Measurements from ENCODE around the gene GPHN. TPM values are rescaled to one million over a fixed set of nuclear protein-coding genes. Genes with fewer than 3 reads are reported as not detected.
A peak's percentile ranks its signal among the peaks of the same experiment; 100 is the strongest.

GPHN gene
- total RNA-seq, 1 donor from 2014 or later: 33.4 TPM

DNA sequence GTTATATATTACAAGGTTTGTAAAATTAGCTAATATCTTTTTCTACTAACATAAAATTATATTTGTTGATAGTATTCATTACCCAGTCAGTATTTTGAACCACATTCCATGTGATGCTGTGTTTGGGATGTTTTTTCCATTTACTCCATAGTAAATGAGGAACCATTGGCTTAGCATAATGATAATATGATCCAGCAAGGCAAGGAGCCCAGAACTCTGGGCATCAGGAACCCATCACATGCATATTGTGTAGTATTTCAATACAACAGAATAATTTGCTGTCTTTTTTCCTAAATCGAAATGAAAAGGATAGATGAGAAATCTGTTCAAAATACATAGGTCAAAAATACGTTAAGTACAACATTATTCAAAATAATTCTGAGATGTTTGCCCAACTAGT lies 632.6 kb downstream of the GPHN start:
- peaks cover 24% of the 10 kb centered on the region for H3K36me3 ChIP-seq
- TF ChIP-seq, protein P1, sequence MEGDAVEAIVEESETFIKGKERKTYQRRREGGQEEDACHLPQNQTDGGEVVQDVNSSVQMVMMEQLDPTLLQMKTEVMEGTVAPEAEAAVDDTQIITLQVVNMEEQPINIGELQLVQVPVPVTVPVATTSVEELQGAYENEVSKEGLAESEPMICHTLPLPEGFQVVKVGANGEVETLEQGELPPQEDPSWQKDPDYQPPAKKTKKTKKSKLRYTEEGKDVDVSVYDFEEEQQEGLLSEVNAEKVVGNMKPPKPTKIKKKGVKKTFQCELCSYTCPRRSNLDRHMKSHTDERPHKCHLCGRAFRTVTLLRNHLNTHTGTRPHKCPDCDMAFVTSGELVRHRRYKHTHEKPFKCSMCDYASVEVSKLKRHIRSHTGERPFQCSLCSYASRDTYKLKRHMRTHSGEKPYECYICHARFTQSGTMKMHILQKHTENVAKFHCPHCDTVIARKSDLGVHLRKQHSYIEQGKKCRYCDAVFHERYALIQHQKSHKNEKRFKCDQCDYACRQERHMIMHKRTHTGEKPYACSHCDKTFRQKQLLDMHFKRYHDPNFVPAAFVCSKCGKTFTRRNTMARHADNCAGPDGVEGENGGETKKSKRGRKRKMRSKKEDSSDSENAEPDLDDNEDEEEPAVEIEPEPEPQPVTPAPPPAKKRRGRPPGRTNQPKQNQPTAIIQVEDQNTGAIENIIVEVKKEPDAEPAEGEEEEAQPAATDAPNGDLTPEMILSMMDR (IDR thresholded peaks at IDR 0.05; ENCODE audit: borderline replicate concordance): no peak
- no peaks in the 10 kb centered on the region for H3K27me3 ChIP-seq (ENCODE audit: low read depth)
- DNase-seq: no peak
- H3K4me3 ChIP-seq: no peak overlapping the region
- H3K4me1 ChIP-seq: no peaks in the 10 kb centered on the region
- H3K9me3 ChIP-seq (replicated peaks): no peaks in the 10 kb centered on the region
- intact Hi-C loops (cut with micrococcal nuclease): no loop called here
- H3K27ac ChIP-seq (replicated peaks): no peak overlapping the region

DNA sequence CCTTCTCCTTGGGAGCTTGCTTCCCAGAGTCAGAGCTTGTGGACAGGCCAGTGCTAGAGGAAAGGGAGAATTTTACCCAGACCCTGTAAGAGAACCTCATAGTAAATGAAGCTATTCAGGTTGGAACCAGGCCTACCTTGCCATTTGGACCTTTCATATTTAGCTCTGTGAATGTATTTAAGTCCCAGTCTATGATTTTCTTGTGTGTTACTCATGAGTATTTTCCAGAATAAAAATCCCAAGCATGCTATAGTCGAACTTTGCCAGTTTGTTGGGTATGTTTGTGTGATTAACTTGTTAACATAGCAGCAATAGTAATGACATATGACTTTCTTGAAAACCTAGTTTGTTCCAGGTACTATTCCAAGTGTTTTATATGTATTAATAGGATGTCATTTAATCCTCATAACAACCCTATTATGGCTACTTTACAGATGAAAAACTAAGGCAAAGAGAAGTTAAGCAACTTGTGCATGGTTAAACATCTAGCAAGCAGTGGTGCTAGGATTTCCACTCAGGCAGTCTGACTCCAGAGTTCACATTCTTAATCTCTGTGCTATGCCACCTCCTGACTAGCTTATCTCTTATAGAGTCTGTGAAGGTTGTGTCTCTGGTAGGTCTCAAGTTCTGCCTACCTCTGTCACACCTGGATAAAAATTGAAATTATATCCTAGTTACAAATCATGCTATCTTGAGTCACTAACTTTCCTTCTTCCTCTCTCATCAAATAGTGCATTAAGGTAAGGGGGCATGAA lies 633.4 kb downstream of the GPHN start:
- Histone ChIP-seq H3K27ac (replicated peaks) (no peak overlapping the region), H3K36me3 (peaks cover 27% of the 10 kb centered on the region), H3K4me1 (no peaks in the 10 kb centered on the region), H3K27me3 (ENCODE audit: low read depth) (no peaks in the 10 kb centered on the region), H3K9me3 (replicated peaks) (no peaks in the 10 kb centered on the region), H3K4me3 (no peak overlapping the region)
- TF ChIP-seq, protein P1 (IDR thresholded peaks at IDR 0.05; ENCODE audit: borderline replicate concordance): no peak
- DNase-seq: no peak
- intact Hi-C loops (cut with micrococcal nuclease): no loop called here

DNA sequence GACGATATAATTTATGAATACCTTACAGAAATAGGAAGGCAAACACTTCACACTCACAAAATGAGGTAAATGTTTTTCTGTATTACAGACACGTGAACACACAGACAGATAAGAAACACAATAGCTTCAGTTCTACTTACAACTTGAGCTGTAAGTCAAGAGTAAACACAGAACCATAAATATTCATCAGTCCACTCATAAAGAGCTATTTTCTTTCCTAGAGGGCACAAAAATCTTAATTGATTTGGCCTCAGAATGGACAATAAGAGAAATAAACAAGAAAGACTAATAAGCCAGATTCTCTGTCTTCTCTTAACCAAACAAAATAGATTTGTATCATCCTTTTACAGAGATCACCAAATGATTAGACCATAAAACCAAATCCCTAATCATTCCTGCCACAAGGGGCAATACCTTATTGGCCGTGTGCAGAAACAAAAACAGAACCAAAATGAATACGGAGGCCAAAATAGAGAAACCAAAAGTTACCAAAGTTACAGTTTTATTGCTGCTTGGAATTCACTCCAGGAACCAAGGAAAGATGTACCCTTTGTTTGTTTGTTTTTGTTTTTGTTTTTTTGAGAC lies 643.2 kb downstream of the GPHN start:
- no peak overlapping the region for H3K27ac ChIP-seq (replicated peaks)
- no peak overlapping the region for H3K4me3 ChIP-seq
- no peaks in the 10 kb centered on the region for H3K4me1 ChIP-seq
- H3K36me3 ChIP-seq: no peaks in the 10 kb centered on the region
- TF ChIP-seq, protein P1 (IDR thresholded peaks at IDR 0.05; ENCODE audit: borderline replicate concordance): peak; percentile 18
- intact Hi-C loops (cut with micrococcal nuclease): no loop called here
- no peaks in the 10 kb centered on the region for H3K9me3 ChIP-seq (replicated peaks)
- no peak for DNase-seq
- H3K27me3 ChIP-seq (ENCODE audit: low read depth): no peaks in the 10 kb centered on the region

DNA sequence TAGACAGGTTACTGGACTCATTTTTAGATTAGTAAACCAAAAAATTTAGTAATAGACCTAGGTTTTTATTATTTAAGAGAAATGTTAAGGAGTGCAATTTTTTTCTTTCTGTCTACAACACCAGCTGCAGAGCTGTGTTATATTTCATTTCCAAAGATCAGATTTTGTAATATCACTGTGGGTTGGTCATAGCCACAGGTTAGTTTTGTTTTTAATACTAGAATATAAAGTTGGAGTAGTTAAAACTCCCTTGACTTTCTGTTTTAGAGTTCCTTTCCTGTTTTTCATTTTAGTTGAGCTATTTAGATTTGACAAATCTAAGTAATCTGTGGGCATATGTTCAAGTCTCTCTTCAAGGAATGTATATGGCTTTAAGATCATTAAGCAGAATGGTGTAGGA lies 650.6 kb downstream of the GPHN start:
- Histone ChIP-seq H3K27ac (replicated peaks) (no peak overlapping the region), H3K4me3 (no peak overlapping the region), H3K4me1 (no peaks in the 10 kb centered on the region), H3K27me3 (ENCODE audit: low read depth) (no peaks in the 10 kb centered on the region), H3K36me3 (no peaks in the 10 kb centered on the region), H3K9me3 (replicated peaks) (no peaks in the 10 kb centered on the region)
- DNase-seq: no peak
- TF ChIP-seq, protein P1 (IDR thresholded peaks at IDR 0.05; ENCODE audit: borderline replicate concordance): no peak
- intact Hi-C loops (cut with micrococcal nuclease): no loop called here

DNA sequence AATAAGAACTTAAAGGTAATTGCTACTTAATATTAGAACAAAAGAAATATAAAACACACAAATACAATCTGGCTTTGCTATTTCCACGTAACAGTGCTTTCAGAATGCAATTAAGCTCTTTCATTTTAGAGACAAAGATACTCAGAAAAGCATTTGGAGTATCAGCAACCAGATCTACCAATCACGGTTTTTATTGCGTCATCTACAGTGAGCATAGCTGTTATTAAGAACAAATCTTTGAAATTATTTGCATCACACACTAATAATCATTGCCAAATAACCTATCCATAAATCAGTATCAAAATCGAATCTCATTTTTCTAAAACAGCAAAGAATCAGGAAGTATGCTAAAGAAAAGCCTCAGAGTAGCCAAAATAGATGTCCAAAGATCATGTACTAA lies 654.4 kb downstream of the GPHN start:
- Histone ChIP-seq H3K27ac (replicated peaks) (no peak overlapping the region), H3K4me1 (no peaks in the 10 kb centered on the region), H3K36me3 (no peaks in the 10 kb centered on the region), H3K27me3 (ENCODE audit: low read depth) (no peaks in the 10 kb centered on the region), H3K4me3 (no peak overlapping the region), H3K9me3 (replicated peaks) (no peaks in the 10 kb centered on the region)
- TF ChIP-seq, protein P1 (IDR thresholded peaks at IDR 0.05; ENCODE audit: borderline replicate concordance): no peak
- DNase-seq: no peak
- intact Hi-C loops (cut with micrococcal nuclease): no loop called here

Measured in left ventricle myocardium inferior (tissue), 1 donor.